ENCODE data around the gene EXD3. TPM values are rescaled to one million over a fixed set of nuclear protein-coding genes. Genes with fewer than 3 reads are reported as not detected.

The EXD3 gene
- total and polyA plus RNA-seq, 8 donors: 12.9 to 105 (median 24.0) TPM

DNA sequence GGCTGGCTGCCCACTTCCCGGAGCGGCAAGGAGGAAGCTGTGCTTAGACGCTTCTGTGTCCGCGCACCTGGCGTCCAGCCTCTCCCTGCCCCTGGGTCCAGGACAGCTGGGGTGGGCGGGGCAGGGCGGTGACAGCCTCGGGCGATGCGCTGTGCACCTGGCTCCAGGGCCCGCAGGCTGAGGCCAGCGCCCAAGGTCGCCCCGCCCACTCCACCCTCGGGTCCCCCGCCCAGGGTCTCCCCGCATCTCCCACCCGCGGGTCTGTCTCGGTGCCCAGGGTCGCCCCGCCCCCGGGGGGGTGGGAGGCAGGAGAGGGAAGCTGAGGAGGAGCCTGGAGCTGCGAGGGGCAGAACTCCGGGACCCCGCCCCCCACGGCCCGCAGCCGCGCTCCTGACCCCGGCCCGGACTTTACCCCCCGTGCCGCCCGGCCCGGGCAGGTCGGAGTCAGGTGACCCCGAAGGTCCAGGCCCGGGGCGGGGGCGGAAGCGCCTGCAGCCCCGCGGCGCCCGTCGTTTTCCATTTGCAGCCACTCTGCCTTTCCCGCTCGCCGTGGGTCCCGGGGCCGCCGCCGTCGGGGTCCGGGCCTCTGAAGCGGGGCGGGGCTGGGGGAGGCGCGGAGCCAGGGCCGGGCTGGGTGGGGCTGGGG lies 18.4 kb upstream of the EXD3 start, which contains the start of gene ENTPD8:
Gene ENTPD8, minus strand, starts transcription at position 69 of the 646 bp plus-strand sequence. CDS start 3,072 bp downstream, outside the sequence.
- 0 to 3% (median 1%) methylated on average over 4 to 62 of the region's 62 CpGs for WGBS, 5 donors
- peaks cover 0 to 74% (median 3%) of the 10 kb centered on the region in 3 donors for H3K27me3 ChIP-seq
- peaks cover 0 to 4% (median 0%) of the 10 kb centered on the region in 4 donors for H3K9me3 ChIP-seq
- no peaks in the 10 kb centered on the region for H3K36me3 ChIP-seq
- DNase-seq: peak; percentile 82 to 90
- H3K4me1 ChIP-seq: peaks cover 29 to 55% (median 48%) of the 10 kb centered on the region in 4 donors
- peak in 1 of 3 donors; percentile 16 for TF ChIP-seq POLR2AphosphoS5 (IDR thresholded peaks at IDR 0.05)
- no peak for TF ChIP-seq CTCF (IDR thresholded peaks at IDR 0.05)
- intact Hi-C loops (cut with DNase I; ENCODE audit: low total_unique reads): no loop called here
- H3K27ac ChIP-seq: no peak within 1 kb of the TSS
- peak within 1 kb of the TSS; percentile 41 to 60 (median 45) for H3K4me3 ChIP-seq

- Histone ChIP-seq H3K4me1 (peaks cover 33 to 62% (median 53%) of the 10 kb centered on the region in 4 donors), H3K9me3 (peaks cover 0 to 4% (median 0%) of the 10 kb centered on the region in 4 donors), H3K36me3 (no peaks in the 10 kb centered on the region), H3K27me3 (peaks cover 0 to 68% (median 3%) of the 10 kb centered on the region in 3 donors), H3K27ac (no peak overlapping the region), H3K4me3 (no peak overlapping the region)
- 36 to 62% (median 50%) methylated on average over 14 to 18 of the region's 18 CpGs for WGBS, 5 donors
- no peak for DNase-seq
- intact Hi-C loops (cut with DNase I; ENCODE audit: low total_unique reads): no loop called here
- TF ChIP-seq POLR2AphosphoS5 (IDR thresholded peaks at IDR 0.05) (no peak), EP300 (IDR thresholded peaks at IDR 0.05) (no peak), CTCF (IDR thresholded peaks at IDR 0.05) (no peak), POLR2A (IDR thresholded peaks at IDR 0.05) (no peak)
Measured at GRCh38 chr9:137439158-137439714, 16.3 kb upstream of the EXD3 start.

DNA sequence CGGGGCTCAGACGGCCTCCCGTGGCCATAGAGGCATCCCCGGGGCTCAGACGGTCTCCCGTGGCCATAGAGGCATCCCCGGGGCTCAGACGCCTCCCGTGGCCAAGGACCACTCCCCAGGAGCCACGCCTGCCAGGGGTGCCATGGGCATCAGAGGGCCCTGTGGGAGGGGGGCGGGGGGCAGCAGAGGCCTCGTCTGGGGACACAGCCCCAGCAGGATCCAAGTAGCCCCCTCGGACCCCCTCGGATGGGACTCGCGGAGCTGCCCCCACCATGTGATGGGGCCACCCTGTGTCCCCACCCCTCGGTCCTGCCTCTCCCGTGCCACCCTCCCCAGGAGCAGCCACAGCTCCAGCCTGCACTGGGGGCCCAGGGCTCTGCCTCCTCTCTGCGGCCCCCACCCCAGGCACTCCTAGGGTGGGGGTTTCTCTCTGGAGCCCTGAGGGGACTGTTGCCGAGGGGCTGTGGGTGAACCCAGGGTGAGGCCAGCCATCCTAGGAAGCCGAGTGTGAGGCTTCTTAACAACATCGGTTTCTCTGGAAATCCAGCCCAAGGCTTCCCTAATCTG lies 15.7 kb upstream of the EXD3 start:
- peaks cover 33 to 62% (median 53%) of the 10 kb centered on the region in 4 donors for H3K4me1 ChIP-seq
- H3K4me3 ChIP-seq: no peak overlapping the region
- H3K27me3 ChIP-seq: peaks cover 0 to 62% (median 3%) of the 10 kb centered on the region in 3 donors
- H3K9me3 ChIP-seq: peaks cover 0 to 4% (median 0%) of the 10 kb centered on the region in 4 donors
- TF ChIP-seq CTCF (IDR thresholded peaks at IDR 0.05) (no peak), POLR2AphosphoS5 (IDR thresholded peaks at IDR 0.05) (no peak), EP300 (IDR thresholded peaks at IDR 0.05) (no peak), POLR2A (IDR thresholded peaks at IDR 0.05) (no peak)
- intact Hi-C loops (cut with DNase I; ENCODE audit: low total_unique reads): no loop called here
- H3K36me3 ChIP-seq: no peaks in the 10 kb centered on the region
- H3K27ac ChIP-seq: peak overlapping the region in 1 of 5 donors; percentile 5
- WGBS, 5 donors: 58 to 79% (median 72%) methylated on average over 6 to 22 of the region's 22 CpGs
- no peak for DNase-seq

DNA sequence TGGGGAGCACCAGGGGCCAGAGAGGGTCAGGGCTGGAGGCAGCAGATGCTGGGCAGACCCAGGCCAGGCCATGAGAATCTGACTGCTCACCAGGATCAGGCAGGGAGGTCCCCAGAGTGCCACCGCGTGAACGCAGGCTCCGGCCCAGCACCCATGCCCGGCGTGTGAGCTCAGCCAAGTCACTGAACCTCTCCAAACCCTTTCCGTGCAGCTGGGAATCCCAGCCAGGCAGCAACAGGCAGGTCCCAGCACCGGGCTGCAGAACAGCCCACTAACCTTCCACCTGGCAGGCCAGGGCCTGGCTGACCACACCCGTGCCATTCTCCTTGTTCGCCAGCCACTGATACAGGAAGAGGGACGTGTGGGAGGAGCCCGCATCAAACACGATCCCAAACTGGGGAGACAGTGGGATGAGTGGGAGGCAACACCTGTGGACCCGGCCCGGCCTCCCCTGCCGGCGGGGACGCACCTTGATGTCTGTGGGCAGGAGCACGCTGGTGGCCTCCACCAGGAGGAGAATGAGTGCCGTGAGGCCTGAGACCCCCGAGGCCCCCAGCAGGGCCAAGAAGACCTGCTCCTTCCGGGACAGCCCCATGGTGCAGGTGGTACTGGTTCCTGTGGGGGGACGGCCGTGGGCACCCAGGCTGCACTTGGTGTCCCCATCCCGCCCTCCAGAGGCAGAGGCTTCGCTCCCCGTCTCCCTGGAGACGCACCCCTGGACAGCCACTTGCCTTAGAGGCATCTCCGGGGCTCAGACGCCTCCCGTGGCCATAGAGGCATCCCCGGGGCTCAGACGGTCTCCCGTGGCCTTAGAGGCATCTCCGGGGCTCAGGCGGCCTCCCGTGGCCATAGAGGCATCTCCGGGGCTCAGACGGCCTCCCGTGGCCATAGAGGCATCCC lies 15.0 kb upstream of the EXD3 start:
- H3K4me1 ChIP-seq: peaks cover 33 to 62% (median 53%) of the 10 kb centered on the region in 4 donors
- intact Hi-C loops (cut with DNase I; ENCODE audit: low total_unique reads): no loop called here
- no peak overlapping the region for H3K4me3 ChIP-seq
- H3K27ac ChIP-seq: peak overlapping the region; percentile 59 to 85 (median 80)
- no peak for TF ChIP-seq CTCF (IDR thresholded peaks at IDR 0.05)
- TF ChIP-seq POLR2AphosphoS5 (IDR thresholded peaks at IDR 0.05): peak in 2 of 3 donors; percentile 4 to 8
- WGBS, 5 donors: 56 to 76% (median 65%) methylated on average over 30 to 40 of the region's 40 CpGs
- peaks cover 0 to 4% (median 0%) of the 10 kb centered on the region in 4 donors for H3K9me3 ChIP-seq
- DNase-seq: peak in 1 of 2 donors; percentile 61
- H3K36me3 ChIP-seq: peaks cover 0 to 3% (median 0%) of the 10 kb centered on the region in 4 donors
- H3K27me3 ChIP-seq: peaks cover 0 to 61% (median 3%) of the 10 kb centered on the region in 3 donors

Measured in stomach (tissue), 9 donors.